Raji (cell line): ENCODE measurements around the gene INSRR.

ENCODE experiments used
- POLR2A ChIP-seq: IDR thresholded peaks from 2 replicates; pipeline ENCODE4 v1.6.1; 2011; ENCODE audit warnings: low read depth, low read length, control low read depth; ENCODE audit not compliant: insufficient read depth

Gene INSRR

DNA sequence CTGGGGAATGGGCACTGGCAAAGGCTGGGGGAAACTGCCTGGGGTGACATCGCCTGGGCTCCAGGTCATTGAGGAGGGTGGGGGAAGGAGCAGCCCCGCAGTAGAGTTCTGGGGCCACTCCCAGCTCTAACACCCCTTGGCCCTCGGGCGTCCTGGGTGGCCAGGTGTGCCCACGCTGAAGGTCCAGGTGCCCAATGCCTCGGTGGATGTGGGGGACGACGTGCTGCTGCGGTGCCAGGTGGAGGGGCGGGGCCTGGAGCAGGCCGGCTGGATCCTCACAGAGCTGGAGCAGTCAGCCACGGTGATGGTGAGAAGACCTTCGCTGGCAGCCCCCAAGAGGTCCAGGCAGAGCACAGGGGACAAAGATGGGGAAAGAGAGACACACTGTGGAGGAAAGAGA, 9.4 kb upstream of the INSRR start:
- TF ChIP-seq POLR2A, result no peak

DNA sequence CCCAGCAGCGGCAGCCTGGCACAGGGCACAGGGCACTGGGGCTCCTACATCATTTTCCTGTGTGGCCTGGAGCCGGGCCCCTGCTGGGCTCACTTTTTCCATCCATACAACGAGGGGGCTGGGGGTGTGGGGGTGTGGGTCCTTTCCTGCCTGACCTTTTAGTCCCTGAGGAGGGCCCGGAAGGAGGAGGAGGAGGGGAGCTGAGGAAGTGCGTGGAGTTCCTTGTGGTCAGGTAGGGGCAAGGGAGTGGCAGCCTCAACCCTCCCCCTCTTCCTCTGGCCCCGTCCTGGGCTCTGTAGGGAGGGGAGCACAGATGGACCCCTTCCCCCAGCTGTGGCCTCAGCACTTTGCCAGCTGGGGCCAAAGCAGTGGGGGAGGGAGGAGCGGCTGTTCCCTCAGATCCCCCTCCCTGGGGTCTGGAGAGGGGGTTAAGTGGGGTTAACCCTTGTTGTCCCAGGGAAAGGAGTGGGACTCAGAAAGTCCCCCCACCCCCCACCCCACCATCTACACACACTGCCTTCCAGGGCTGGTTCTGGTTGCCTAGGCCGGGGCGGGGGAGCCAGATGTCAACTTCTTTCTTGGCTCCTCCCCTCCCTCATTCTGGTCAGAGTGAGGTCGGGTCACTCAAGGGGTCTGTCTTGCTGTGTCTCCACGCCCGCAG, 7.5 kb upstream of the INSRR start:
- TF ChIP-seq POLR2A, result no peak

DNA sequence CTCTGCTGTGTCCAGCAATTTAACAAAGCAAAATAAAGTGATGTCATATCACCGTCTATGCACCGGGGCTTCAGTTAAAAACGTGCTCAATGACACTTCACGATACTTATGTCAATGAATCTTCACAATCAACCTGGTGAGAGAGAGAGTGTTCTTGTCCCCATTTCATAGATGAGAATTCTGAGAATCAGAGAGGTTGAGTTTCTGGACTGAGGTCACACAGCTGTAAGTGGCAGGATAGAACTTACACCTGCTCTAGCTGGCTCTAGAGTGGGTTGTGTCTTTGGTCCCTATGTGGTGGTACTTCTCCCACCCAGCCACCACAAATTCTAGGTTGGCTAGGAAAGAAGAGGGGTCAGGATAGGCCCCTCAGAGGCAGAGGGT, 6.9 kb upstream of the INSRR start:
- no peak for TF ChIP-seq POLR2A

DNA sequence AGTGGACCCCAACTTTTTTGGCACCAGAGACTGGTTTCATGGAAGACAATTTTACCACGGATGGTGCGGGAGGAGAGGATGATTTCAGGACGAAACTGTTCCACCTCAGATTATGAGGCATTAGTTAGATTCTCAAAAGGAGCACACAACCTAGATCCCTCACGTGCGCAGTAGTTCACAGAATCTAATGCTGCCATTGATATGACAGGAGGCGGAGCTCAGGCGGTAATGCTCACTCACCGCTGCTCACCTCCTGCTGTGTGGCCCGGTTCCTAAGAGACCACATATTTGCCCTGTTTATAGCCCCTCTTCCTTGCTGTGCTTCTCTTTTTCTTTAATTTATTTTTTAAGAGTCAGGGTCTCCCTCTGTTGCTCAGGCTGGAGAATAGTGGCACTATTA, 6.3 kb upstream of the INSRR start:
- no peak for TF ChIP-seq POLR2A

DNA sequence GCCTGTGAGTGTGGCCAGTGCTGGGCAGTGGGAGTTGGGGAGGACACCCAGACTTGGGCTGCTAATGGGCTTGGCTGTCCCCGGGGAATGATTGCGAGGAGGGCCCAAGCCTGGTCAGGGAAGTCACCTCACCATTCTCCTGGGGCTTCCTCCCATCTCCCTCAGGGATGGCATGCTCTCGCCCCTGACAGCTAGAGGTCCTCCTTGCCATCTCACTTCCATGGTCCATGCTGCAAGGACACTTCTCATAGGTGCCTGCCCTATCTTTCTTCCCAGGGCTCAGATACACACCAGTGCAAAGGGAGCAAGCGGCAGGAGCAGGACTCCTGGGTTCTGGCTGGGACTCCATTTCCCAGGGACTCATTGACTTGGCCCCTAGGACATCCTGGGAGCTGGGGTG, 5.9 kb upstream of the INSRR start:
- no peak for TF ChIP-seq POLR2A

DNA sequence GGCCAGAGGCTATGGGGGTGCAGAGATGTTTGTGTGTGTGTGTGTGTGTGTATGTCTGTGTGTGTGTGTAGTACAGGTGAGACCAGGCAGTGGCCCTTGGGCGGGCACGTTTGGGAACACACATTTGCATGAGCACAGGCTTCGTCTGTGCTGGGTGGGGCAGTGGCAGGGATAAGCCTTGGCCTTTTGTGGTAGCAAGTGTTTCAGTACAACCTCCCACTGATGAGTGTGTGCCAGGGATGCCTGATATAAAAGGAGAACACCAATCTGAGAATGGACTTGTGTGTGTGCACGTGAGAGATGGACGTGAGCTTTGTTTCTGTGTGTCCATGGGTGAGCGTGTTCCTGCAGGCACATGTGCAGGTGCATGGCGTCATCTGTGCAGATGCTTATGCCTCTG, 4.7 kb upstream of the INSRR start:
- TF ChIP-seq POLR2A, result no peak

DNA sequence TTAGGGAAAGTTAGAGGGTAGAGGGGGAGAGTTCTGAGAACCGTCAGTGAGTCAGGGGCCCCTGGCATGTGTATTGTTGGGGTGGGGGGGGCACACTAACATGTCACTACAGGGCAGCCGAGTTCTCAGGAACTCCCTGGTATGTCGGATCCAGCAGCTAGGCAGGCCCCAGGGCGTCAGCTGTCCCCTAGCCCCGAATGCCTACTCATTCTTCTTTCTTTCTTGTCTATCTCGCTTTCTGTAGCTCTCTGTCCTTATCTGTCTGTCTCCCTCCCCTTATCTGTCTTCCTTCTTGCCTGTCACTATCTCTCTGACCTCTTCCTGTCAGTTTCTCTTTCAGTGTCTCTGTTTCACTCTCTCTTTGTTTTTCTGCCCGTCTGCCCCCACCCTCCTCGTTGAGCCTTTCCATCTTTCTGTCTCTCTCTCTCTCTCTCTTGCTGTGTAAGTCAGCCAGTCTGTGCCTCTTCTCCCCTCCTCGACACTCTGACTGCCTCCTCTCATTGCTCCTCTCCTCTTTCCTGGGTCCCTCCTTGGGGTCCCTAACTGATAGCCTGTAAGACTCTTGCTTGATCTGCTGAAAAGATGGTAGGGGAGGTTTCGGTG, 4.2 kb upstream of the INSRR start:
- TF ChIP-seq POLR2A, result no peak

DNA sequence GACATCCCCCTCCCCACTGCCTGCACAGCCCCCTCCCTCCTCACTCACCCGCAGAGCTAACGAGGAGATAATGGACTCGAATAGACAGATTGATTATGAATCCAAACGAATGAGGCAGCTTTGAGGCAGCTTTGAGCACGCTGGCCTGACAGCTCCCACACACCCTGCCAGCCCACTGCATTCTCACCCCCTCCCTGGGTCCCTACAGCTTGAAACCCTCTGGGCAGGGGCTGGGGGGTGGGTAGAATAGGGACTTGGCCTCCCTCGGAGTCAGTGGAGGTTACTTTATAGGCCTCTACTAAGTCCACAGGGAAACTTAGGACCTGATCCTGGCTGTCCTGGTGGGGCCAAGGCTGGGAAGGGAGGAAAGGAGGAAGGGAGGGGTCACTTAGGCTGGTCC, 3.7 kb upstream of the INSRR start:
- no peak for TF ChIP-seq POLR2A

DNA sequence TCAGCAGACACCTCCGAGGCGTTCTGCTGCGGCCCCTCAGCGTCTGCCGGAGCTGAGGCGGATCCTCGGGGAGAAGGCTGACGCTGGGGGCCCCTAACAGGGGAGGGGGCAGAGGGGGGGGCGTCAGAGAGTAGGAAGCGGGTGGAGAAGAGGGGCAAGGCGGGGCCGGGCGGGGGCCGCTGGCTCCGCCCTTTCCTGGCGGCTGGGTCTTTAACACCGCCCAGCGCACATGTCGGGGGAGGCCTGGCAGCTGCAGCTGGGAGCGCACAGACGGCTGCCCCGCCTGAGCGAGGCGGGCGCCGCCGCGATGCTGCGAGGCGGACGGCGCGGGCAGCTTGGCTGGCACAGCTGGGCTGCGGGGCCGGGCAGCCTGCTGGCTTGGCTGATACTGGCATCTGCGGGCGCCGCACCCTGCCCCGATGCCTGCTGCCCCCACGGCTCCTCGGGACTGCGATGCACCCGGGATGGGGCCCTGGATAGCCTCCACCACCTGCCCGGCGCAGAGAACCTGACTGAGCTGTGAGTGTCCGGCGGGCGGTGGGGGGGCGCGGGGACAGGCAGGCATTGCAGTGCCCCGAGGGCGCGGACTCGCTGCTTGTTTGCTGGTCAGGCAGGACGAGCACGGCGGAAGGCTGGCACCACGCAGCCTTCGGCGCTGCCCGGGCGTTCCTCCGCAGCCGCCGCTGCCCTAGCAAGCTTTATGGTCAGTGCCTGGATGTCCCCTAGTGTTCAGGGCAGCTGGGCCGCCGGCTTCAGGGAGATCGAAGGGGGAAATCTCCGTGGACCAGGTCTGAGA, 1.9 kb upstream of the INSRR start, which contains the start of gene NTRK1:
Gene NTRK1, plus strand, starts transcription at position 238 of the 796 bp plus-strand sequence. Its CDS starts 70 bp downstream, at position 308.
- TF ChIP-seq POLR2A, result no peak

DNA sequence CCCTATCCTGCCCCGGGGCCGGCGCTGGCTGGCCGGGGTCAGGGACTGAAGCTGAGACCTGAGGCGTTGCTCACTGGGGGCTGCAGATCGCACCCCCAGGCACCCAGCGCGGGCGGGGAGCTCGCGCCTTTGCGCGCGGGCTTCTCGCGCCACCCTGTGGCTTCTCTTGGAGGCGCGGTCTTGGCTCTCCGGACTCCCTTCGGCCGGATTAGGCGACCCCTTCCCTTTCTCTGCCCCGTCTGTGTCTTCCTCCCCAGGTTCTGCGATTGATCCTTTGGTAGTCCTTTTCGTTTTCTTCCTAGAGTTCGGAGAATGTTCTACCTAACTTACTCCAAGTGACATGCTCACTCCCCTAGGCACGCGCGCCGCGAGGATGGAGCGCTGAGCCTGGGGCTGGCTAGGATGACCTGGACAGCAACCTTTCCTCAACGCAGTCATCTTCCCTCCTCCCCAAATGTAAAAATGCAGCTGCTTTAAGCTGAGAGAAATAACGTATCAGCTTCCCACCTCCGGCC, 1.3 kb upstream of the INSRR start:
- TF ChIP-seq POLR2A, result no peak

DNA sequence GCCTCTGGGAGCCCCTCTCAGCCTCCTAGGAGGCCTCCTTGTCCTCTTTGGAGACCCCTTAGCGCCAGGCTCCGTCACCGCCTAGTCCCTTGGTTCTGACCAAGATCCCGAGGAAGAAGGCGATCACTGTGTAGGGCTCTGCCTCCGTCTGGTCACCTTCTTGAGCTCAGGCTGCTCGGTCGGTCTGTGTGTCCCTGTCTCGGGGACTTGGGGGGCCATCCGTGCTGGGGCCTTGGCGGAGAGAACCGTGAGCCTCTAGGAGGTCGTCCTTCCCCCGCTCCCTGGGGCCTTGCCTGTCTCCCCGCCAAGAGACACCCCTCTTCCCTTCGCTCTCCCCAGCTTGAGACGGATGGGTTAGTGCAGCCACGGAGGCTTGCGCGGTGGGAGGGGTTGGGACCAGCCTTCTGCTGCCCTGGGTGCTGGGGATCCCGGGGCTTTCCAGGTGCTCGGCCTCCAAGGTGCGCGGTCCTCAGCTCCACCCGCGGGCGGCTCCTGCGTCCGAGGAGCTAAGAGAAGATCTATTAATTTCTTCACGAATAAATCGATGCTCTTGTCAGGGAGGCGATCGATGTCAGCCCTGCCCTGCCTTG, 701 bp upstream of the INSRR start:
- TF ChIP-seq POLR2A, result no peak

DNA sequence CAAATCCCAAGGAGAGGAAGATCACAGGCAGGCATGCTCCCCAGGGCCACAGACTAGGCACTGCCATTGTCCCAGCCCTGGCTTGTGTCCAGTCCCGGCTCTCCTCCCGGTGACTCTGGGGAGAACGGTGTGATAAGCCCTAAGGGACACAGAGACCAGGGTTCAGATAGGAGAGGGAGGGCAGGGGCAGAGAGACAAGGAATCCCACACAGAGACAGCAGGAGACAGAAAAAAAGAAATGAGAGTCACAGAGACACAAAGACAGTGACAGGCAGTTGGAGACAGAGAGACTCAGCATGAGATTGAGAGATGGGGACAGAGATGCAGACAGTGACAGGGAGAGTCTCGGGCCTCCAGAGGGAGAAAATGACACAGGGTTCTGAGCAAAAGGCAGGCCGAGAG, 361 bp downstream of the INSRR start:
- TF ChIP-seq POLR2A, result no peak

DNA sequence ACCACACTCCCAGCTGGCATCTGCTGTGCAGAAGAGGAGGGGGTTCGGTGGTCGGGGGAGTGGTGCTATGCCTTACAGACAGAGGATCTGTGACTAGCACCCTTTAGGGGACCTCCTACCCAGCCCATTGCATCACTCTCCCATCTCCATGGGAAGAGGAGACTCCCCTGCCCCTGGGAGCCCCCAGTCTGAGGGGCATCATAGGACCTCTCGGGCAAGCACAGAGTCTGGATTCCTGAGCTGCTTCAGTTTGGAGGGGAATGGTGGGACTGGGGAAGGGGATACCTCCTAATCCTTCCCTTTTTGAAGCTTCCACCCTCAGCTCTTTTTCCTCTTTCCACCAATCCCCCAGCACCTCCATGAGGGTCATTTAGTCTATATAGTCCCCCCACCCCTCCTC, 1.4 kb downstream of the INSRR start:
- no peak for TF ChIP-seq POLR2A

DNA sequence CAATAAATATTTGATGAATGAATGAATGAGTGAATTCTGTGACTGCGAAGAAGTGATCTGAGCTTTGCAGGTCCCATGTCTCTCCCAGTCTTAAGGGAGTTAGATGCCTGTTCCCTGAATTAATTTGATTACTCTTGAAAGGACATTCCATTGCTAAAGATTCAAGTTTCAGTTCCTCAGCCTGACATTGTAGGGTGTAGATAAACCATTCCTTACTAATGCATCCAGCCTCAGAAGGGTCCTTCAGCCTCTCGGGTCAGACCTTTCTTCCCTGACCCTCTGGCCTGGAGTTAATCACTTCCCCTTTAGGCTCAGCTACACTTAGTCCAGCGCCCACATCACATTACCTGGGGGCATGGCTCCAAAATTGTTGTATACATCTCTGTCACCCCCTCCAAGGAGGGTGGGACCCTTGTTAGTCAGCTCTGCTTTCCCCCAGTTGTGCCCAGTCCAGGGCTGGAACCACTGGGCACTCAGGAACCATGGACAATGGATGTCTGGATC, 2.6 kb downstream of the INSRR start:
- no peak for TF ChIP-seq POLR2A

DNA sequence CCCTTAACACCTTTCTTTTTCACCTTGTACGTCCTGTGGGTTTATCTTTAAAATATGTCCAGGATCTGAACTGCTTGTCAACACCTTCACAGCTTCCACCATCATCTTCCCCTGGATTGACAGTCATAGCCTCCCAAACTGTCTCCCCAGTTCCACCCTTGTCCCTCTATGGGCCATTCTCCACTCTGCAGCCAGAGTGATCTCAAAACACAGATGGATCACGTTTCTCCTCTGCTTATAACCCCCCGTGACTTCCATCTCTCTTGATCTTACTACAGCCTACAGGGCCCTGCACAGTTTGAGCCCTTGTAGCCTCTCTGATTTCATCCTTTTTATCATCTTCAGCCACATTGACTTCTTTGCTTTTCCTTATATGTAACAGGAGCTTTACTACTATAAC, 4.3 kb downstream of the INSRR start:
- no peak for TF ChIP-seq POLR2A
